Inflammatory macrophage (primary cell): ENCODE measurements around the gene NBPF11.
A peak's percentile ranks its signal among the peaks of the same experiment; 100 is the strongest.
"Not testable (repeated sequence)": the region's sequence is repeated elsewhere in the genome, so short reads cannot be mapped to it uniquely, and the experiment has no call there.

Experiments used
- DNase-seq, 2 donors: peaks; one replicate each; pipeline ENCODE4 v3.0.0-alpha.2; 2020 to 2022

NBPF11 gene

GRCh38 chr1:148149050-148149815, 2.8 kb downstream of the NBPF11 start:
- DNase-seq = not testable (repeated sequence)

GRCh38 chr1:148147052-148147838, 4.8 kb downstream of the NBPF11 start:
- DNase-seq = not testable (repeated sequence)

DNA sequence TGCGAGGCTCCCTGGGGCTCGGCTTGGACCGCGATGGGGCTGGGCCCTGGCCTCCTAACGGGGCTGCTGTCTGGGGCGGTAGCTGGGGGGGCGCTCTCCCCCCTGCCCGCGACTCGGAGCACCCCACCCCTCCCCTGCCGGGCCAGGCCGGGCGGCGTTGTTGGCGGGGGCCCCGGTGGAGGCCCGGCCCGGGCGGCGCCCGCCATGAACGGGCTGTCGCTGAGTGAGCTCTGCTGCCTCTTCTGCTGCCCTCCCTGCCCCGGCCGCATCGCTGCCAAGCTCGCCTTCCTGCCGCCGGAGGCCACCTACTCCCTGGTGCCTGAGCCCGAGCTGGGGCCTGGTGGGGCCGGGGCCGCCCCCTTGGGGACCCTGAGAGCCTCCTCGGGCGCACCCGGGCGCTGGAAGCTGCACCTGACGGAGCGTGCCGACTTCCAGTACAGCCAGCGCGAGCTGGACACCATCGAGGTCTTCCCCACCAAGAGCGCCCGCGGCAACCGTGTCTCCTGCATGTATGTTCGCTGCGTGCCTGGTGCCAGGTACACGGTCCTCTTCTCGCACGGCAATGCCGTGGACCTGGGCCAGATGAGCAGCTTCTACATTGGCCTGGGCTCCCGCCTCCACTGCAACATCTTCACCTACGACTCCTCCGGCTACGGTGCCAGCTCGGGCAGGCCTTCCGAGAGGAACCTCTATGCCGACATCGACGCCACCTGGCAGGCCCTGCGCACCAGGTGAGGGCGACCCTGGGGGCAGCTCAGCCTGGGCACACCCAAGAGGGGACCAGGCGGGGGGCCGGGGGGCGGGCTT, 5.7 kb downstream of the NBPF11 start:
- DNase-seq = not testable (repeated sequence)

GRCh38 chr1:148143223-148143622, 8.9 kb downstream of the NBPF11 start:
- not testable (repeated sequence) for DNase-seq

- not testable (repeated sequence) for DNase-seq
These were observed 10.1 kb downstream of the NBPF11 start for GRCh38 chr1:148141936-148142335.

DNA sequence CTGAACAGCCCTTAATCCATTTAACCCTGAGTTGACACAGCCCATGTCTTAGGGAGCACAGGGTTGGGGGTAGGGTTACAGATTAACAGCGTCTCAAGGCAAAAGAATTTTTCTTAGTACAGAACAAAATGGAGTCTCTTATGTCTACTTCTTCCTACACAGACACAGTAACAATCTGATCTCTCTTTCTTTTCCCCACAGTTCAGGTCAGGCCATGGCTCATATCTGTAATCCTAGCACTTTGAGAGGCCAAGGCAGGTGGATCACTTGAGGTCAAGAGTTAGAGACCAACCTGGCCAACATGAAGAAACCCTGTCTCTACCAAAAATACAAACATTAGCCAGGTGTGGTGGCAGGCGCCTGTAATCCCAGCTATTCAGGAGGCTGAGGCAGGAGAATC, 13.5 kb downstream of the NBPF11 start:
- not testable (repeated sequence) for DNase-seq

DNA sequence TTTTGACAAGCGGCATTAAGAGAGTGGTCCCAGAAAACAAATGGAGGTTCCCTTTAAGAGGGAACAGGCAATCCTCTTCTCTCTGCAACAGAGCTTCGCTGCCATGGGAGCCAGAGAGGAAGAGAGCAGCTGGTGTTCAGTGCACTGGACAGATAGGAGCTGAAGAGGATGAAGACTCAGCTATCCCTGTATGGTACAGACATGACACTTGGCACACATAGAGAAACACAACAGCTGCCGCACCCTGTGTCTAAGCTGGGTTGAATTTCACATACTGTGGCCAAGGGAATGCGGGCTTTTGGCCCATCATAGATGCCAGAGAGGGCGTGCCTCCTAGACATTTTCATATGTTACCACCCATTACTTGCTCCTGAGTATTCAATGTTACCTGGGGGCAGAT, 29.7 kb downstream of the NBPF11 start:
- not testable (repeated sequence) for DNase-seq

- DNase-seq = peak in 1 of 2 donors; percentile 1
These were observed 31.7 kb downstream of the NBPF11 start for GRCh38 chr1:148120395-148120794.

DNA sequence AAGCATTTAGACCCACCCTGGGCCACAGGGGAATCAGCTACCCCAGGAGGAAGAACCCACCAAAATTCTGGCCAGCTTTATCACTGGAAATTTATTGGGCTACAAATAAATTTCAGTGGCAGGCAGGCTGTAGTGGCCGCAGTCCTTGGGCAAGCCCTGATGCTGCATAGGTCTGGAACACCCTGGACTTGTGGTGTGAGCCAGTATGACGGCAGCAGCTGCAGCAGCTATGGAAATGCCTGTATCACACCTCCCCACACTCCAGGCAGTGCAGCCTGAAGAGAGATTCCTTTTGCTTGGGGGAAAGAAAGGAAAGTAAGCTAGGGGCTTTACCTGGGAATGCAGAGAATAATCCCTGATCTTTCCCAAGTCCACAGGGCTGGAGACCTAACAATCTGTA, 56.3 kb downstream of the NBPF11 start:
- not testable (repeated sequence) for DNase-seq

DNA sequence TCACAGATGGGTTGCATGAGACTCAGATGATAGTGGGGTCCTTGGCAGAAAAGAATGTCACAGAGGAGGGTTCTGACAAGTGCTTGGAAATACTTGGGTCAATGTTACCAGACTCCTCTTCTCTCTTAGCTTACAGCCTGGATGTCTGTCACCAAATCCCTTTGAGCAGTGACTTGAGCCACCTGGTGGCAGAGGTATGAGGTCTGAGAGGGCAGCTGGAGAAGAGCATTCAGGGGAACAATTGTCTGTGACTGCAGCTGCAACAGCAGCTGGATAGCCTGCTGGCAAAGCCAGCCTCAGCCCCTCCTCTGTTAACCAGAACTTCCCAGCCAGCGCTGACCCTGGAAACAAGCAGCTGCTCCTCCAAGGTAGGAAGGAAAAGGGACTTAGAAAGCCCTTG, 65.9 kb downstream of the NBPF11 start:
- DNase-seq = not testable (repeated sequence)

GRCh38 chr1:148081205-148081604, 70.9 kb downstream of the NBPF11 start:
- DNase-seq = not testable (repeated sequence)

GRCh38 chr1:148078632-148079519, 73.2 kb downstream of the NBPF11 start:
- DNase-seq = not testable (repeated sequence)

DNA sequence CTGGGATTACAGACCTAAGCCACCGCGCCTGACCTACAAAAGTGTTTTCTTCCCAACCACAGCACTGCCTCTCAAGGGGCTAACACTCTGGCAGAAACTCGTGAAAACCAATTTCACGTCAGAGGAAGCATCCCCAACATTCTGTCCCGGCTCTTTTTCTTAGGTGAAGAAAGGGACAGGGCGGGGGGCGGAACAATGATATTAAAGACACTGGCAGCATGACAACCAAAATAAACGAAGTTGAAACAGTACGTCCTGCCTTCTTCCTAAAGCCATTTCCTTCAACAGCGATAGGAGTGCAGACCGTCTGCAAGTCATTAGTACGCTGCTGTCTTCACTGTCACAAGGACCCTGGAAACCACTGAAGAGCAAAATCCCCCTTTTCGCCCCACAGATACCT, 74.0 kb downstream of the NBPF11 start:
- not testable (repeated sequence) for DNase-seq

DNA sequence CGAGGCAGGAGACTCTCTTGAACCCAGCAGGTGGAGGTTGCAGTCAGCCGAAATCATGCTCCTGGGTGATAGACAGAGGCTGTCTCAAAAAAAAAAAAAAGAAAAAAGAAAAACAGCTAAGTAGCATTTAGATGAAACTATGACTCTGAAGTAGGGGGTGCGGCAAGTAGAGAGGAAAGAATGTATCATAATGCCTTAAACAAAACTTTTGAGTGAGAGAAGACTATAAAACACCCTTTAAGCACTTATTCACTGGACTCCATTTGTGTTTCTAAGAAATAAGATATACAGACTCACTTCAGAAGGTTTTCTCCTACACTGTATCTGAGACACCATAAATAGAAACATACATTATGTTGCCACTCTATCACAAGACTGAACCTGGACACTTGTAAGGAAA, 74.6 kb downstream of the NBPF11 start:
- not testable (repeated sequence) for DNase-seq

GRCh38 chr1:148073392-148073791, 78.7 kb downstream of the NBPF11 start:
- DNase-seq = not testable (repeated sequence)

DNA sequence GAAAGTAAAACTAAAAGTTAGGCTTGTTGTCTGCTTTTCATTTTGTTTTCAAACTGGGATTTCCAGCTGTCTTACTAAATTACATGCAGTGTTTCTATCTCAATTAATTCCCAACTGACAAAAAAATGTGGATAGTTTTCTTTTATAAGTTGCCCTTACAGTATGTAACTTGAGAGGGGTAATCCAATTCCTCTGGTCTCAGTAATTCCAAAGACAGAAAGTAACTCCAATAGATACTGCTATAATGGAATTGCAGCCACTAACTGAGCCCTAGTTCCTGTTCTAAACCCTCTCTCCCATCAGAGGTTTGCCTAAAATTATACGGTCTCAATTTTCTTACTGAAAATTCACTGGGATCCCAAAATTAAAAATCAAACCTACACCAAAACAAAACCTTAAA, 83.5 kb downstream of the NBPF11 start:
- DNase-seq = not testable (repeated sequence)

GRCh38 chr1:148068201-148068600, 83.9 kb downstream of the NBPF11 start:
- not testable (repeated sequence) for DNase-seq

DNA sequence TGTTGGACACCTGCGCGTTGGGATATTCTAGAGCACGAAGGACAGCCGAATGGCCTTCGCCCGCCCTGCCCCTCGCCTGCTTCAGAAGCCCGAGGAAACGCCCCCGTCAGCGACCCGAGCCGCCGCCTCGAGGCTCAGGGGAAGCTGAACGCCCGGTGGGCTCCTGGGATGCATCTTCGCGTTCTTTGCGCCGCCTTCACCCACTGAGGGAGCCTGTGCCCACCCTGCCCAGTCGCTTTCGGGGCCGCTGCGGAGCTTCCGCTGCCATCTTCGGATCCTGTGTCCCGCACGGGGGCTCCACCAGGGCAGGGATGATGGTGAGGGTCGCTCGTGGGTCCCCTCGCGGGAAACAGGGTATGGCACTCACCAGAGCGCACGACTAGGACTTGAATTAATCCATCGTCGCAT, 91.8 kb downstream of the NBPF11 start:
- DNase-seq = not testable (repeated sequence)

DNA sequence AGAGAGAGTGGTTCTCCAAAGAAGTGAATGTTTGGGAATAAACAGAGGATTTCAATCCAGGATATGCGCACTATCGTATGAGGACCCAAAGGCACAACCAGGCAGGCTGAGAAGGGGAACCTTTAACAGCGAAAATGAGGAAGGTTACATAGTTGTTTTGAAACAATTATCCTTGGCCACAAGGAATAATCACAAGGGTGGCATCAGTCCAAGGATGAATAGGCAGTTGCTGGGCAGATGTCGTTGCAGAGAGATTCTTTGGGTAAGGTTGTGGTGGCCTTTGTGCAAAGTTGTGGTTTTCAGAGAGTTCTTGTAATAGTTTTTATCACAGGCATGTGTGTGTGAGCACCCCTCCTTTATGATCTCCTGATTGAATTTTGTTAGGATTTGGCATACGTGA, 94.7 kb downstream of the NBPF11 start:
- DNase-seq = peak; percentile 75 to 88
